ENCODE measurements around the gene SLC23A2.
"Not testable (repeated sequence)": the region's sequence is repeated elsewhere in the genome, so short reads cannot be mapped to it uniquely, and the experiment has no call there.

SLC23A2 gene

DNA sequence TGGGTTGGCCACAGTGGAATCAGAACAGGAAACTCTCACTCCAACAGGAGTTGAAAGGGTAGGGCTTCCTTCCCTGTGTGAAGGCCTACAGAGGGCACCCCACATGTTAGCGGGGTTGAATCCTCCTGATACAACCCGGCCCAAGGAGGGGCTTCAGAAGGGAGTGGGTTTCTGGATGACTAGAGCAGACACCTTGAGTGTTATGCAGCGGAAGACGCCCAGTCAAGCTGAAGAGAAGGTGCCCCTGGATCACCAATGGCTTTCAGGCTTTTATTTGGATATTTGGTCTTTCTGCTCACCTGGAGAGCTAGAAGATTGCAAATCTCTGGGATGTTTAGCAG is 146.8 kb downstream of the SLC23A2 start:
- H3K9me3 Mint-ChIP-seq = no peaks in the 10 kb centered on the region
- H3K4me3 Mint-ChIP-seq = no peak overlapping the region
- no peaks in the 10 kb centered on the region for H3K4me1 Mint-ChIP-seq
- peaks cover 33% of the 10 kb centered on the region for H3K36me3 Mint-ChIP-seq (ENCODE audit: low read depth)
- TF ChIP-seq, protein P1, sequence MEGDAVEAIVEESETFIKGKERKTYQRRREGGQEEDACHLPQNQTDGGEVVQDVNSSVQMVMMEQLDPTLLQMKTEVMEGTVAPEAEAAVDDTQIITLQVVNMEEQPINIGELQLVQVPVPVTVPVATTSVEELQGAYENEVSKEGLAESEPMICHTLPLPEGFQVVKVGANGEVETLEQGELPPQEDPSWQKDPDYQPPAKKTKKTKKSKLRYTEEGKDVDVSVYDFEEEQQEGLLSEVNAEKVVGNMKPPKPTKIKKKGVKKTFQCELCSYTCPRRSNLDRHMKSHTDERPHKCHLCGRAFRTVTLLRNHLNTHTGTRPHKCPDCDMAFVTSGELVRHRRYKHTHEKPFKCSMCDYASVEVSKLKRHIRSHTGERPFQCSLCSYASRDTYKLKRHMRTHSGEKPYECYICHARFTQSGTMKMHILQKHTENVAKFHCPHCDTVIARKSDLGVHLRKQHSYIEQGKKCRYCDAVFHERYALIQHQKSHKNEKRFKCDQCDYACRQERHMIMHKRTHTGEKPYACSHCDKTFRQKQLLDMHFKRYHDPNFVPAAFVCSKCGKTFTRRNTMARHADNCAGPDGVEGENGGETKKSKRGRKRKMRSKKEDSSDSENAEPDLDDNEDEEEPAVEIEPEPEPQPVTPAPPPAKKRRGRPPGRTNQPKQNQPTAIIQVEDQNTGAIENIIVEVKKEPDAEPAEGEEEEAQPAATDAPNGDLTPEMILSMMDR (IDR thresholded peaks at IDR 0.05; ENCODE audit: unreplicated experiment in 3 of 3) = no peak
- H3K27ac Mint-ChIP-seq = no peak overlapping the region
- no peaks in the 10 kb centered on the region for H3K27me3 Mint-ChIP-seq (ENCODE audit: low read depth)

DNA sequence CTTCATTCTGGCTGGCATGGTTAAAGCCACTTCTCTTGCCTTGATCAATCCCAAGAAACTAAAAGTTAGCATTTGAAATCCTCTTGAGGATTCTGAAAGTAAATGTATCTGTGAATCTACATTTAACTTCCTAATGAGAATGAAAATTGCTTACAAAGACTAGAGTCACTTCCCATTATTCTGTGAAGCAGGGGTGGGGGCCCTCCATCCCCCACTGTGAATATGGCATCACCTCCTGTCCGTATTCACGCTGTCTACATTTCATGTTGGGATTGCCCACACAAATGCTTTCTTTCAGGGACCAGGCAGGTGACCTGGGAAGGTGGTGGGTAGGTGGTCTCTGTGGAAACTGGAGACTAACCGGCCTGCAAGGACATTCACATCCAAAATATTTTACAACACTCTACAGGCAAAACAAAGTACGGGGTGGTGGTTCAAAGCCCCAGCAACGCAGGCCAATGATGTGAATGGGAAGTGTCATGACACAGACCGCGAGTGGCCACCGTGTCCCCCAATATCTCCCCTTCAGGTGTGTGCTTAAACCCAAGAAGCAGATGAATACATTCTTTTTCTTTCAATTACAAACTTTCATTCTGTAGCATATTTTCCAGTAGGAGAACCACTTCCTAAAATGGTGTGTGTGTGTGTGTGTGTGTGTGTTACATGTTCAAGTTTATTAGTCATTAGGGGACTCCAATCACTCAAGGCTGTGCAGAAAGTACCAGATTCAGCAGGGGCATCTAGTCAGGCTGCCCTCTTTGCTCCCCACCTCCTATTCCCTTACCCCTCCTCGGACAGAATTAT is 147.4 kb downstream of the SLC23A2 start:
- TF ChIP-seq, protein P1 (IDR thresholded peaks at IDR 0.05; ENCODE audit: unreplicated experiment in 3 of 3) = no peak
- H3K27me3 Mint-ChIP-seq (ENCODE audit: low read depth) = no peaks in the 10 kb centered on the region
- H3K27ac Mint-ChIP-seq = no peak overlapping the region
- no peaks in the 10 kb centered on the region for H3K9me3 Mint-ChIP-seq
- H3K36me3 Mint-ChIP-seq (ENCODE audit: low read depth) = peaks cover 28% of the 10 kb centered on the region
- H3K4me1 Mint-ChIP-seq = no peaks in the 10 kb centered on the region
- H3K4me3 Mint-ChIP-seq = no peak overlapping the region

- Mint-ChIP-seq H3K36me3 (ENCODE audit: low read depth) (peaks cover 19% of the 10 kb centered on the region), H3K27me3 (ENCODE audit: low read depth) (no peaks in the 10 kb centered on the region), H3K27ac (no peak overlapping the region), H3K4me3 (no peak overlapping the region), H3K9me3 (no peaks in the 10 kb centered on the region), H3K4me1 (no peaks in the 10 kb centered on the region)
- TF ChIP-seq, protein P1 (IDR thresholded peaks at IDR 0.05; ENCODE audit: unreplicated experiment in 3 of 3) = no peak
Observed at GRCh38 chr20:4853004-4853403, 148.3 kb downstream of the SLC23A2 start.

DNA sequence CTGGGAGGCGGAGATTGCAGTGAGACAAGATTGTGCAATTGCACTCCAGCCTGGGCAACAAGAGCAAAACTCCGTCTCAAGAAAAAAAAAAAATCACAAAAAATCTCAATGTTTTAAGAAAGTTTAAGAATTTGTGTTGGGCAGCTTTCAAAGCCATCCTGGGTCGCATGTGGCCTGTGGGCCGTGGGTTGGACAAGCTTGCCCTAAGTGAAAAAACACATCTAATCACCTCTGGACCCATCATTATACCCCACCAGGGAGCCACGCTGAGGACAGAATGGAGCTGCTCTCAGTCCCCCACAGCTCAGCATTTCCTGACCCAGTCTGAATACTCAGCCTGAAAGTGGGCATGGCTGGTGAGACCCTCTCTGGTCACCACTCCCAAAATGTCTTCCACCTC is 150.3 kb downstream of the SLC23A2 start:
- Mint-ChIP-seq H3K4me1 (no peaks in the 10 kb centered on the region), H3K27ac (no peak overlapping the region), H3K4me3 (no peak overlapping the region), H3K27me3 (ENCODE audit: low read depth) (no peaks in the 10 kb centered on the region), H3K36me3 (ENCODE audit: low read depth) (peaks cover 6% of the 10 kb centered on the region), H3K9me3 (no peaks in the 10 kb centered on the region)
- TF ChIP-seq, protein P1 (IDR thresholded peaks at IDR 0.05; ENCODE audit: unreplicated experiment in 3 of 3) = no peak

GRCh38 chr20:4848829-4849228 is 152.5 kb downstream of the SLC23A2 start:
- not testable (repeated sequence) for H3K27me3 Mint-ChIP-seq (ENCODE audit: low read depth); H3K36me3 Mint-ChIP-seq (ENCODE audit: low read depth); H3K4me3 Mint-ChIP-seq; H3K4me1 Mint-ChIP-seq; H3K9me3 Mint-ChIP-seq; H3K27ac Mint-ChIP-seq

GRCh38 chr20:4848041-4848440 is 153.3 kb downstream of the SLC23A2 start:
- no peaks in the 10 kb centered on the region for H3K4me1 Mint-ChIP-seq
- H3K36me3 Mint-ChIP-seq (ENCODE audit: low read depth) = no peaks in the 10 kb centered on the region
- no peaks in the 10 kb centered on the region for H3K27me3 Mint-ChIP-seq (ENCODE audit: low read depth)
- no peak overlapping the region for H3K27ac Mint-ChIP-seq
- no peaks in the 10 kb centered on the region for H3K9me3 Mint-ChIP-seq
- TF ChIP-seq, protein P1 (IDR thresholded peaks at IDR 0.05; ENCODE audit: unreplicated experiment in 3 of 3) = no peak
- H3K4me3 Mint-ChIP-seq = no peak overlapping the region
